ENCODE results near the gene EPB41L3. TPM values are rescaled to one million over a fixed set of nuclear protein-coding genes. Genes with fewer than 3 reads are reported as not detected.

EPB41L3 gene
- total and polyA plus RNA-seq, 2 experiments from 2014 or later = 8.0 to 11.7 TPM

DNA sequence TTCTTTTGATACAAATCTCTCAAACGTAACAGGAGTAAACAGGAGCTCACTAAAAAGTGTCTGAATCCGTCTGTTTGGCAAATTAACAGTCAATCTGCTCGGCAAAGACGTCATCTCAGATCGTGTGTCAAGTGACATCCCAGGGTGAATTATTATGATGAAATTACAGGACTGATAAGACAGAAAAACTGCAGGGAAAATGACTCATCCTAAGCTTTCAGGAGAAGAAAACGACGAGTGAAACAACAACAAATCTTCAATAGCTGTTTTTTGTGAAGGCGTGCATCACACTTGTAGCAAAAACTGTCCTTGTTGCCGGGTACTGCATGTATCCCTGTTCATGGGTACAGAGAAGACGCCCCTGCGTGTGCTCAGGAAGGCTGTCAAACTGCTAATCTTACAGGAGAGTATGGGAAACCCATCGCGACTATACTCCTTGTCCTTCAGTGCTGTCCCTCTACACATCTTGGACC lies 24.9 kb downstream of the EPB41L3 start:
- peaks cover 7% of the 10 kb centered on the region; the same call in 2 of the 3 replicates for H3K4me1 Mint-ChIP-seq

More for the DNA sequence above, 24.9 kb downstream of the EPB41L3 start:
- Histone ChIP-seq H3K27ac (ENCODE audit: low read depth) (no peak overlapping the region), H3K4me2 (no peak overlapping the region), H3F3A (replicated peaks; ENCODE audit: low read depth) (no peaks in the 10 kb centered on the region), H2AFZ (no peak overlapping the region), H3K36me3 (ENCODE audit: insufficient read depth) (no peaks in the 10 kb centered on the region), H3K4me1 (ENCODE audit: insufficient read depth) (no peaks in the 10 kb centered on the region), H3K4me3 (no peak overlapping the region), H3K9me2 (ENCODE audit: insufficient read depth) (no peaks in the 10 kb centered on the region), H4K20me1 (replicated peaks; ENCODE audit: insufficient read depth) (no peaks in the 10 kb centered on the region), H3K79me2 (replicated peaks; ENCODE audit: insufficient read depth) (no peaks in the 10 kb centered on the region), H3K27me3 (ENCODE audit: insufficient read depth) (no peaks in the 10 kb centered on the region)
- no peaks in the 10 kb centered on the region for H3K36me3 Mint-ChIP-seq (ENCODE audit: low read depth)
- TF ChIP-seq, protein P1, sequence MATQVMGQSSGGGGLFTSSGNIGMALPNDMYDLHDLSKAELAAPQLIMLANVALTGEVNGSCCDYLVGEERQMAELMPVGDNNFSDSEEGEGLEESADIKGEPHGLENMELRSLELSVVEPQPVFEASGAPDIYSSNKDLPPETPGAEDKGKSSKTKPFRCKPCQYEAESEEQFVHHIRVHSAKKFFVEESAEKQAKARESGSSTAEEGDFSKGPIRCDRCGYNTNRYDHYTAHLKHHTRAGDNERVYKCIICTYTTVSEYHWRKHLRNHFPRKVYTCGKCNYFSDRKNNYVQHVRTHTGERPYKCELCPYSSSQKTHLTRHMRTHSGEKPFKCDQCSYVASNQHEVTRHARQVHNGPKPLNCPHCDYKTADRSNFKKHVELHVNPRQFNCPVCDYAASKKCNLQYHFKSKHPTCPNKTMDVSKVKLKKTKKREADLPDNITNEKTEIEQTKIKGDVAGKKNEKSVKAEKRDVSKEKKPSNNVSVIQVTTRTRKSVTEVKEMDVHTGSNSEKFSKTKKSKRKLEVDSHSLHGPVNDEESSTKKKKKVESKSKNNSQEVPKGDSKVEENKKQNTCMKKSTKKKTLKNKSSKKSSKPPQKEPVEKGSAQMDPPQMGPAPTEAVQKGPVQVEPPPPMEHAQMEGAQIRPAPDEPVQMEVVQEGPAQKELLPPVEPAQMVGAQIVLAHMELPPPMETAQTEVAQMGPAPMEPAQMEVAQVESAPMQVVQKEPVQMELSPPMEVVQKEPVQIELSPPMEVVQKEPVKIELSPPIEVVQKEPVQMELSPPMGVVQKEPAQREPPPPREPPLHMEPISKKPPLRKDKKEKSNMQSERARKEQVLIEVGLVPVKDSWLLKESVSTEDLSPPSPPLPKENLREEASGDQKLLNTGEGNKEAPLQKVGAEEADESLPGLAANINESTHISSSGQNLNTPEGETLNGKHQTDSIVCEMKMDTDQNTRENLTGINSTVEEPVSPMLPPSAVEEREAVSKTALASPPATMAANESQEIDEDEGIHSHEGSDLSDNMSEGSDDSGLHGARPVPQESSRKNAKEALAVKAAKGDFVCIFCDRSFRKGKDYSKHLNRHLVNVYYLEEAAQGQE (IDR thresholded peaks at IDR 0.05; ENCODE audit: unreplicated experiment) = no peak
- TF ChIP-seq STAT1 (IDR thresholded peaks at IDR 0.05; ENCODE audit: unreplicated experiment) (no peak), JUNB (IDR thresholded peaks at IDR 0.05; ENCODE audit: unreplicated experiment) (no peak), EZH2phosphoT487 (IDR thresholded peaks at IDR 0.05; ENCODE audit: unreplicated experiment) (no peak), CTCF (conservative IDR thresholded peaks at IDR 0.05; ENCODE audit: low read depth in 2 of 2) (no peak), EZH2 (IDR thresholded peaks at IDR 0.05; ENCODE audit: low read depth, unreplicated experiment) (no peak), NANOG (IDR thresholded peaks at IDR 0.05; ENCODE audit: borderline replicate concordance) (no peak), ZNF114 (CRISPR knock-in tag; IDR thresholded peaks at IDR 0.05) (no peak)
- no peaks in the 10 kb centered on the region for H3K9me3 Mint-ChIP-seq
- DNase-seq (ENCODE audit: low spot score) = no peak
- H3K4me3 Mint-ChIP-seq = no peak overlapping the region
- no peaks in the 10 kb centered on the region for H3K27me3 Mint-ChIP-seq (ENCODE audit: insufficient read depth, low read depth, poor library complexity)
- ATAC-seq = no peak
- no peak overlapping the region; the same call in 1 of the 2 replicates for H3K27ac Mint-ChIP-seq
